K562 (cell line): ENCODE data around the gene TANC1. TPM values are rescaled to one million over a fixed set of nuclear protein-coding genes. Genes with fewer than 3 reads are reported as not detected.

ENCODE experiments used
- ATAC-seq: fragments of 200-7000 bp; cut with Tn5 transposase; 3 replicates; pipeline ENCODE4 v1.9.1; 2020; ENCODE audit warnings: moderate library complexity
- BruUV-seq: library from RNA; stranded (reverse); fragments of 400-500 nt; replicated peaks from 2 replicates; lab custom pipeline; 2021; lab: Mats Ljungman, UMichigan
- CTCF ChIA-PET: fragments of 300-600 bp; formaldehyde crosslinking; extraction: SDS; loops from one replicate; lab custom pipeline; 2021; ENCODE audit warnings: low intra/inter-chr PET ratio; lab: Yijun Ruan, JAX
- POLR2A ChIA-PET: fragments of 300-600, 350-650 bp; sonication (Branson Sonifier 250); formaldehyde crosslinking; extraction: SDS; loops from one replicate; lab custom pipeline; 2021; ENCODE audit warnings: antibody characterized with exemption, inconsistent platforms; lab: Yijun Ruan, JAX
- DNase-seq, 4 experiments: peaks; one replicate each; pipeline versions ENCODE4 v3.0.0 to v3.0.0-alpha.2; 2011 to 2018; ENCODE audit warnings: low spot score in 3 of 4, mixed read lengths in 3 of 4; ENCODE audit errors: extremely low read depth in 1 of 4
- FAIRE-seq: peaks from 2 replicates; lab custom pipeline; 2011; peaks lifted over from hg19 to GRCh38; lab: Jason Lieb, UNC
- H2AFZ ChIP-seq: 2 replicates; pipeline ENCODE4 v1.6.0; 2011; ENCODE audit warnings: low read depth, low read length, control low read depth, inconsistent platforms
- H3K27ac ChIP-seq: fragments of 200-600 bp; 3 replicates; pipeline ENCODE4 v1.8.0; 2011; ENCODE audit warnings: low read depth, mild to moderate bottlenecking, control low read depth, inconsistent platforms, low read length, moderate library complexity, mixed read lengths; ENCODE audit errors: extremely low read depth
- H3K27me3 ChIP-seq, 2 experiments: fragments of 300-600 bp in 1 of 2; 2 replicates in 1 of 2; 3 replicates in 1 of 2; pipeline versions ENCODE4 v1.6.0 to v1.8.0; 2011; ENCODE audit warnings: inconsistent platforms in 2 of 2, low read length in 2 of 2, mild to moderate bottlenecking in 1 of 2, mixed read lengths in 1 of 2, moderate library complexity in 1 of 2; ENCODE audit not compliant: control insufficient read depth in 2 of 2, insufficient read depth in 2 of 2
- H3K36me3 ChIP-seq: fragments of 300-600 bp; 3 replicates; pipeline ENCODE4 v1.8.0; 2011; ENCODE audit warnings: mild to moderate bottlenecking, low read length, inconsistent platforms; ENCODE audit not compliant: control insufficient read depth, insufficient read depth
- H3K4me1 ChIP-seq, 2 experiments: fragments of 200-600 bp in 1 of 2; replicated peaks in 1 of 2; 2 replicates in 1 of 2; 3 replicates in 1 of 2; pipeline versions ENCODE4 v1.5.1 to v1.8.0; 2011; ENCODE audit warnings: inconsistent platforms in 2 of 2, low read length in 2 of 2, mild to moderate bottlenecking in 1 of 2, mixed read lengths in 1 of 2, moderate library complexity in 1 of 2; ENCODE audit not compliant: control insufficient read depth in 2 of 2, insufficient read depth in 2 of 2
- H3K4me2 ChIP-seq: 2 replicates; pipeline ENCODE4 v1.6.1; 2011; ENCODE audit warnings: low read length, control low read depth, inconsistent platforms, mixed read lengths; ENCODE audit not compliant: insufficient read depth
- H3K4me3 ChIP-seq: fragments of 200-600 bp; sonication (generic), shearing (Covaris generic); 2 replicates; pipeline ENCODE4 v1.5.1; 2016; ENCODE audit warnings: control low read depth, inconsistent platforms
- H3K79me2 ChIP-seq: fragments of 200-600 bp; 3 replicates; pipeline ENCODE4 v1.8.0; 2011; ENCODE audit warnings: low read length, inconsistent platforms; ENCODE audit not compliant: control insufficient read depth, insufficient read depth
- H3K9ac ChIP-seq, 2 experiments: 2 replicates each; pipeline versions ENCODE4 v1.6.0 to v1.6.1; 2011; ENCODE audit warnings: low read depth in 2 of 2, low read length in 2 of 2, control low read depth in 1 of 2, inconsistent platforms in 1 of 2, mild to moderate bottlenecking in 1 of 2, mixed read lengths in 1 of 2; ENCODE audit not compliant: insufficient read depth in 1 of 2
- H3K9me1 ChIP-seq: one replicate; pipeline ENCODE4 v1.6.0; 2011; ENCODE audit warnings: inconsistent platforms, mild to moderate bottlenecking, low read length, moderate library complexity; ENCODE audit not compliant: control insufficient read depth, insufficient read depth
- H3K9me3 ChIP-seq: replicated peaks from 2 replicates; pipeline ENCODE4 v1.5.1; 2011; ENCODE audit warnings: low read depth, low read length, inconsistent platforms; ENCODE audit not compliant: control insufficient read depth, insufficient read depth
- H4K20me1 ChIP-seq: replicated peaks from 2 replicates; pipeline ENCODE4 v1.6.1; 2011; ENCODE audit warnings: low read length, inconsistent platforms, mixed read lengths; ENCODE audit not compliant: control insufficient read depth, insufficient read depth
- C11orf30 ChIP-seq: fragments of 450-650 bp; IDR thresholded peaks from 2 replicates; pipeline ENCODE4 v1.6.1; 2016; ENCODE audit warnings: low read depth, mild to moderate bottlenecking
- ELF1 ChIP-seq: fragments of 200-800 bp; sonication (Bioruptor generic); IDR thresholded peaks from 2 replicates; pipeline ENCODE4 v1.6.1; 2016; ENCODE audit warnings: missing genetic modification characterization, missing compliant biosample characterization
- IRF2 ChIP-seq: sonication (generic); formaldehyde crosslinking; IDR thresholded peaks from 2 replicates; pipeline ENCODE4 v1.8.1; 2022; ENCODE audit warnings: mild to moderate bottlenecking, missing genetic modification reagents
- MAFF ChIP-seq: IDR thresholded peaks from 2 replicates; pipeline ENCODE4 v1.6.1; 2012; ENCODE audit warnings: low read length, improper control_type of control experiment
- MAFG ChIP-seq: fragments of 450-650 bp; conservative IDR thresholded peaks from 2 replicates; pipeline ENCODE4 v1.6.1; 2016; ENCODE audit warnings: missing genetic modification characterization, missing compliant biosample characterization
- SMARCA5 ChIP-seq: fragments of 450-650 bp; IDR thresholded peaks from 2 replicates; pipeline ENCODE4 v1.6.1; 2016
- TCFL5 ChIP-seq: fragments of 250-450 bp; sonication (Bioruptor Pico); conservative IDR thresholded peaks from 2 replicates; pipeline ENCODE4 v1.6.1; 2021; ENCODE audit warnings: mild to moderate bottlenecking, moderate library complexity, matching md5 sums
- ZNF316 ChIP-seq: fragments of 450-650 bp; IDR thresholded peaks from 2 replicates; pipeline ENCODE4 v1.6.1; 2016
- WGBS: fragments of 100-300 bp; shearing (Covaris generic); methylation state at CpG from one replicate; pipeline ENCODE4 v1.1.6; 2016; ENCODE audit warnings: low coverage, mixed read lengths; ENCODE audit not compliant: insufficient coverage; ENCODE audit errors: missing lambda C conversion rate; 5-methylcytosine and 5-hydroxymethylcytosine counted together
- in situ Hi-C: fragments of 300-500 bp; cut with MboI; formaldehyde crosslinking; loops from 4 replicates; pipeline ENCODE4 v1.15.0; 2018; ENCODE audit warnings: inconsistent platforms, mixed read lengths
- intact Hi-C: fragments of 100-400 bp; cut with micrococcal nuclease; formaldehyde crosslinking; loops from 2 replicates; pipeline ENCODE4 v1.14.2; 2022
- polyA plus RNA-seq, 8 experiments: library from polyadenylated mRNA; depleted of rRNA in 4 of 8; stranded (reverse) in 5 of 8; unstranded in 3 of 8; fragments of >200 nt; fragmentation: Nextera tagmentation in 2 of 8; fragmentation: Illumina TruSeq in 1 of 8; extraction: Ambion mirVana in 2 of 8; extraction: Trizol in 1 of 8; gene quantifications; 2 replicates each; pipeline versions ENCODE4 v1.2.1 to v1.2.3, GENCODE V29; 2011 to 2014; ENCODE audit warnings: inconsistent platforms in 1 of 8, missing spikeins in 1 of 8
- total RNA-seq, 7 experiments: library from RNA; depleted of rRNA in 6 of 7; stranded (reverse); fragments of >200 nt in 6 of 7; fragmentation: Illumina TruSeq in 2 of 7; extraction: Trizol in 2 of 7; gene quantifications; 2 replicates each; pipeline versions ENCODE4 v1.2.1 to v1.2.3, GENCODE V29; 2011 to 2021; ENCODE audit warnings: low replicate concordance in 1 of 7

The TANC1 gene
- total and polyA plus RNA-seq, 9 of the 15 experiments (the other 6 are each of a cell fraction or from before 2014, with no cell fraction given): under 0.01 to 0.20 (median 0.07) TPM; not detected in 1

DNA sequence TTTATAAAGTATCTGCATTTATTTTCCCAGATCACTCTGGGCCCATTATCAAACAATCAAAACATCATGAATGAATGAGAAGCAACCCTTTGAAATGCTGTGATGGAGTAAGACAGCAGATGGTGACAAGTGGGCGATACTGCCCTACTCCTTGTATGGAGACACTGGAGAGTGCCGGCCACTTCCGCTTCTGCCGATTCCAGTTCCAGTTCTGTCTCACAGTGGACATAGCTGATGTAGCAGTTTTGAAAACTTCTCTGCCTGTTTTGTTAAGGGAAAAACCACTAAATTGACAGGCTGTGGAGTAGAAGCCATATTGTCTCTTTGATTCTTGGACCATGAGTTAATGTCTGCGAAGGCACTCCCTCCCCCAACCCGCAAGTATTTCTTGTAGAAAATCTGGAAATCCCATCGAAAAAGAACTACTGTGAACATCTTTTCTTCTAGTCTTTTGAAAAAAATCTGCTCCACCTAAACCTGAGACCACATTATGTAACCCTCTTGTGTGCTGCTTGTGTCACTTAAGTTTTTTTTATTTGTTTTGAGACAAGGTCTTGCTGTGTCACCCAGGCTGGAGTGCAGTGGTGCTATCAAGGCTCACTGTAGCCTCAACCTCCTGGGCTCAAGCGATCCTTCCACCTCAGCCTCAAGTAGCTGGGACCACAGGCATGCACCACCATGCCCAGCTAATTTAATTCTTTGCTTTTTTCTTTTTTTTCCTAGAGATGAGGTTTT, 133.5 kb downstream of the TANC1 start:
- intact Hi-C loops: no loop called here
- WGBS: 47% methylated on average over 7 of the region's 8 CpGs
- H3K27ac ChIP-seq: no peak overlapping the region
- peak; percentile 68 for TF ChIP-seq MAFG (tag)
- peak; percentile 52 for TF ChIP-seq C11orf30
- no peak for TF ChIP-seq SMARCA5
- TF ChIP-seq TCFL5: no peak
- 0 out of 2 replicates have a peak, but pooled peaks have one; percentile 26 for TF ChIP-seq ELF1 (tag)
- TF ChIP-seq ZNF316: peak; percentile 66
- peak; percentile 15; the same call in 1 of the 2 replicates for TF ChIP-seq MAFF
- no peak for TF ChIP-seq IRF2 (CRISPR knock-in tag)
- no peak overlapping the region for H3K4me2 ChIP-seq
- ChIA-PET CTCF (no interaction called here), POLR2A (interaction anchor here (1.0 kb wide), 1 partner anchor 9 kb away, joined by 3 read pairs; no protein-coding TSS in a partner anchor)
- H3K9me3 ChIP-seq: no peaks in the 10 kb centered on the region
- peaks cover 5 to 6% of the 10 kb centered on the region in 2 experiments; a peak in 2 of 5 replicates for H3K27me3 ChIP-seq
- DNase-seq (no peak), FAIRE-seq (no peak), ATAC-seq (no peak)
- H2AFZ ChIP-seq: peak overlapping the region; percentile 56
- H3K9ac ChIP-seq: no peak overlapping the region
- no peak overlapping the region for H3K4me3 ChIP-seq
- no peaks in the 10 kb centered on the region for H3K9me1 ChIP-seq
- no TSS peak for BruUV-seq
- H4K20me1 ChIP-seq: no peaks in the 10 kb centered on the region
- H3K4me1 ChIP-seq: no peaks in the 10 kb centered on the region; a peak in 1 of 5 replicates
- no peaks in the 10 kb centered on the region for H3K36me3 ChIP-seq
- no peaks in the 10 kb centered on the region for H3K79me2 ChIP-seq
- in situ Hi-C loops: no loop called here
